IMR-90 (cell line): ENCODE results near the gene COIL. TPM values are rescaled to one million over a fixed set of nuclear protein-coding genes. Genes with fewer than 3 reads are reported as not detected.
A peak's percentile ranks its signal among the peaks of the same experiment; 100 is the strongest.

Experiments
- ATAC-seq: fragments of 200-7000 bp; cut with Tn5 transposase; 2 replicates; pipeline ENCODE4 v1.9.1; 2020; ENCODE audit warnings: low read depth, mild to moderate bottlenecking, moderate library complexity
- BruUV-seq: library from RNA; stranded (reverse); fragments of 400-500 nt; replicated peaks from 2 replicates; lab custom pipeline; 2021; lab: Mats Ljungman, UMichigan
- CTCF ChIA-PET: fragments of 300-600 bp; formaldehyde crosslinking; extraction: SDS; loops from one replicate; lab custom pipeline; 2021; ENCODE audit warnings: antibody characterized with exemption; lab: Yijun Ruan, JAX
- POLR2A ChIA-PET: fragments of 300-600 bp; sonication (Branson Sonifier 250); formaldehyde crosslinking; loops from one replicate; lab custom pipeline; 2022; ENCODE audit warnings: antibody characterized with exemption; ENCODE audit not compliant: unreplicated experiment; lab: Charles Lee
- DNase-seq: peaks from one replicate; pipeline ENCODE4 v3.0.0; 2013
- H2AFZ ChIP-seq: replicated peaks from 2 replicates; pipeline ENCODE3; 2013; ENCODE audit warnings: low read length, mild to moderate bottlenecking; ENCODE audit not compliant: poor library complexity
- H2AK5ac ChIP-seq: 2 replicates; pipeline ENCODE4 v1.6.1; 2013; ENCODE audit warnings: low read depth, low read length, inconsistent platforms
- H2AK9ac ChIP-seq: replicated peaks from 2 replicates; pipeline ENCODE3; 2013; ENCODE audit warnings: mild to moderate bottlenecking, low read depth, low read length, moderate library complexity; ENCODE audit not compliant: poor library complexity
- H2BK120ac ChIP-seq: 2 replicates; pipeline ENCODE4 v1.6.1; 2013; ENCODE audit warnings: low read depth, low read length, inconsistent platforms
- H2BK15ac ChIP-seq: 3 replicates; pipeline ENCODE4 v1.6.1; 2013; ENCODE audit warnings: low read depth, low read length, inconsistent platforms
- H2BK20ac ChIP-seq: 2 replicates; pipeline ENCODE4 v1.6.1; 2013; ENCODE audit warnings: low read depth, mild to moderate bottlenecking, inconsistent platforms, low read length, moderate library complexity
- H2BK5ac ChIP-seq: 2 replicates; pipeline ENCODE4 v1.6.1; 2013; ENCODE audit warnings: mild to moderate bottlenecking, low read depth, low read length, inconsistent platforms; ENCODE audit not compliant: poor library complexity, severe bottlenecking
- H3K14ac ChIP-seq: replicated peaks from 2 replicates; pipeline ENCODE4 v1.6.1; 2013; ENCODE audit warnings: low read depth, low read length, inconsistent platforms
- H3K18ac ChIP-seq: 2 replicates; pipeline ENCODE4 v1.6.1; 2013; ENCODE audit warnings: low read depth, low read length, control low read depth
- H3K23ac ChIP-seq: 2 replicates; pipeline ENCODE4 v1.6.1; 2013; ENCODE audit warnings: low read depth, low read length, inconsistent platforms
- H3K27ac ChIP-seq: 2 replicates; pipeline ENCODE4 v1.5.1; 2013; ENCODE audit warnings: mild to moderate bottlenecking, control low read depth, low read length; ENCODE audit not compliant: insufficient read depth
- H3K27me3 ChIP-seq: 2 replicates; pipeline ENCODE4 v1.6.1; 2013; ENCODE audit warnings: low read length; ENCODE audit not compliant: control insufficient read depth, insufficient read depth
- H3K36me3 ChIP-seq: 2 replicates; pipeline ENCODE4 v1.6.1; 2013; ENCODE audit warnings: low read length, mixed read lengths; ENCODE audit not compliant: control insufficient read depth, insufficient read depth
- H3K4ac ChIP-seq: 2 replicates; pipeline ENCODE4 v1.6.1; 2013; ENCODE audit warnings: low read depth, low read length, inconsistent platforms
- H3K4me1 ChIP-seq: 2 replicates; pipeline ENCODE4 v1.6.1; 2013; ENCODE audit warnings: low read length, mixed read lengths; ENCODE audit not compliant: control insufficient read depth, insufficient read depth
- H3K4me2 ChIP-seq: 2 replicates; pipeline ENCODE4 v1.6.1; 2013; ENCODE audit warnings: low read depth, mild to moderate bottlenecking, control low read depth, low read length, moderate library complexity
- H3K4me3 ChIP-seq: 2 replicates; pipeline ENCODE4 v1.5.1; 2013; ENCODE audit warnings: low read depth, mild to moderate bottlenecking, control low read depth, low read length, moderate library complexity; ENCODE audit not compliant: insufficient read depth
- H3K56ac ChIP-seq: 2 replicates; pipeline ENCODE4 v1.6.1; 2013; ENCODE audit warnings: low read length, inconsistent platforms; ENCODE audit not compliant: insufficient read depth; ENCODE audit errors: extremely low read depth
- H3K79me1 ChIP-seq, 2 experiments: 2 replicates each; pipeline ENCODE4 v1.6.1; 2013; ENCODE audit warnings: low read length in 2 of 2, inconsistent platforms in 1 of 2, low read depth in 1 of 2
- H3K9ac ChIP-seq: 2 replicates; pipeline ENCODE4 v1.6.1; 2013; ENCODE audit warnings: low read depth, low read length, control low read depth
- H3K9me1 ChIP-seq: 2 replicates; pipeline ENCODE4 v1.6.1; 2013; ENCODE audit warnings: low read length, inconsistent platforms; ENCODE audit not compliant: insufficient read depth
- H3K9me3 ChIP-seq: 2 replicates; pipeline ENCODE4 v1.6.1; 2013; ENCODE audit warnings: low read length; ENCODE audit not compliant: control insufficient read depth, insufficient read depth
- H4K20me1 ChIP-seq: 2 replicates; pipeline ENCODE4 v1.6.1; 2013; ENCODE audit warnings: low read length, inconsistent platforms; ENCODE audit not compliant: insufficient read depth
- H4K5ac ChIP-seq: 2 replicates; pipeline ENCODE4 v1.6.1; 2013; ENCODE audit warnings: mild to moderate bottlenecking, low read depth, low read length, control low read depth
- H4K8ac ChIP-seq, 2 experiments: 2 replicates each; pipeline ENCODE4 v1.6.1; 2013; ENCODE audit warnings: low read depth in 2 of 2, low read length in 2 of 2, control low read depth in 1 of 2, inconsistent platforms in 1 of 2
- H4K91ac ChIP-seq: 2 replicates; pipeline ENCODE4 v1.6.1; 2013; ENCODE audit warnings: low read depth, low read length, inconsistent platforms; ENCODE audit not compliant: insufficient read depth
- FOS ChIP-seq: fragments of 150-350 bp; IDR thresholded peaks from 2 replicates; pipeline ENCODE4 v1.6.1; 2016; ENCODE audit warnings: low read depth, low read length
- MXI1 ChIP-seq: IDR thresholded peaks from 2 replicates; pipeline ENCODE4 v1.6.1; 2012; ENCODE audit warnings: low read depth, mild to moderate bottlenecking, low read length, moderate library complexity, borderline replicate concordance
- WGBS, 2 experiments: methylation state at CpG; one replicate each; pipeline versions ENCODE4 v1.1.5 to v1.1.7; 2013; ENCODE audit warnings: missing lambda C conversion rate in 2 of 2; ENCODE audit not compliant: insufficient read length in 1 of 2; ENCODE audit errors: extremely low coverage in 2 of 2; 5-methylcytosine and 5-hydroxymethylcytosine counted together
- dilution Hi-C: fragments of 300-500 bp; cut with HindIII; formaldehyde crosslinking; loops from one replicate; pipeline ENCODE4 v1.14.3; 2018; ENCODE audit warnings: low sequenced_read_pairs; ENCODE audit not compliant: unreplicated experiment
- in situ Hi-C: fragments of 300-500 bp; cut with MboI; formaldehyde crosslinking; loops from 3 replicates; pipeline ENCODE4 v1.14.3; 2019; ENCODE audit warnings: low sequenced_read_pairs, inconsistent platforms, mixed read lengths
- intact Hi-C: fragments of 100-400 bp; cut with micrococcal nuclease; formaldehyde crosslinking; loops from 2 replicates; pipeline ENCODE4 v1.10.0; 2022
- polyA plus RNA-seq, 3 experiments: library from polyadenylated mRNA; depleted of rRNA; stranded (reverse); fragments of >200 nt; gene quantifications; 2 replicates each; pipeline ENCODE4 v1.2.3, GENCODE V29; 2012; ENCODE audit warnings: low replicate concordance in 1 of 3
- total RNA-seq: library from RNA; depleted of rRNA; stranded (reverse); fragments of >200 nt; gene quantifications from 2 replicates; pipeline ENCODE4 v1.2.3, GENCODE V29; 2012

Gene COIL
- total and polyA plus RNA-seq, 2 of the 4 experiments (the other 2 are of a cell fraction), result 5.2 to 13.3 TPM

DNA sequence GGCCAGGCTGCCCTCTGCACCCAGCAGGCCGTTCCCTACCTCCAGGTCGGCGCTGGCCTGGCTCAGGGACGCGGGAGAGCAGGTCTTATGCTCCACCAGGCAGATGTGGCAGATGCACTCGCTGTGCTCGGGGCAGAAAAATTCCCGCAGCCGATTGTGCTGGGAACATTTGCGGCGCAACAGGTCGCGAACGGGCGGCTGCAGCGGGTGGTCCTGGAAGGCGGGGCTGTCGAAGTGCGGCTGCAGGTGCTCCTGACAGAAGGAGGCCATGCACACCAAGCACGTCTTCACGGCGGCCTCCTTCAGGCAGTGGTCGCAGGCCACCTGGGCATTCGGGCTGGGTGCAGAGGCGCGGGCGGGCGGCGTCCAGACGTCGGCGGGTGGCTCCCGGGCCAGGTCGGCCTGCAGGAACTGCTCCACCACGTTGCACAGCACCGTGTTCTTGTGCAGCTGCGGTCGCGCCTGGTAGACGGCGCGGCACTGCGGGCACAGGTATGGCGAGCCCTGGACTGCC is 47.4 kb downstream of the COIL start:
- Histone ChIP-seq H2BK15ac (0 out of 3 replicates have a peak overlapping the region, but pooled peaks have one; percentile 84), H4K8ac (peak overlapping the region; percentile 37 to 97; a peak in 3 of 4 replicates), H3K56ac (peak overlapping the region; percentile 94), H3K4me3 (peak overlapping the region; percentile 92), H3K79me1 (peaks cover 32 to 59% of the 10 kb centered on the region in 2 experiments), H4K20me1 (peaks cover 37% of the 10 kb centered on the region), H3K14ac (peak overlapping the region; percentile 98), H2AK9ac (peak overlapping the region; percentile 93), H3K4ac (peak overlapping the region; percentile 95), H3K27ac (peak overlapping the region; percentile 93), H4K5ac (peak overlapping the region; percentile 53), H4K91ac (peak overlapping the region; percentile 95), H3K9me3 (no peaks in the 10 kb centered on the region), H3K27me3 (no peaks in the 10 kb centered on the region), H2AFZ (peak overlapping the region; percentile 98), H3K4me2 (peak overlapping the region; percentile 68), H3K9me1 (peaks cover 23% of the 10 kb centered on the region), H3K23ac (peak overlapping the region; percentile 96), H2BK120ac (peak overlapping the region; percentile 96), H2BK5ac (peak overlapping the region; percentile 93), H2AK5ac (peak overlapping the region; percentile 90), H3K9ac (peak overlapping the region; percentile 95), H3K4me1 (peaks cover 17% of the 10 kb centered on the region), H3K18ac (peak overlapping the region; percentile 58), H3K36me3 (peaks cover 2% of the 10 kb centered on the region), H2BK20ac (peak overlapping the region; percentile 76; the same call in 1 of the 2 replicates)
- 1% methylated on average over 28 of the region's 44 CpGs; no CpG with 5 or more reads in 1 of the 2 experiments for WGBS, 2 experiments
- CTCF ChIA-PET, result interaction anchor here (0.9 kb wide), 1 partner anchor 27 kb away, joined by 3 read pairs; no protein-coding TSS in a partner anchor
- dilution Hi-C loops (no loop called here), in situ Hi-C loops (no loop called here), intact Hi-C loops (no loop called here)
- 0 out of 2 replicates have a peak, but pooled peaks have one; percentile 42 for TF ChIP-seq MXI1
- no peak for TF ChIP-seq FOS
- TSS peak; percentile 74 for BruUV-seq
- ATAC-seq (peak; percentile 10), DNase-seq (no peak)
- POLR2A ChIA-PET, result interaction anchor here (0.6 to 1.0 kb wide), 4 partner anchors 73 to 518 kb away, joined by 3 to 6 read pairs (median 5); no protein-coding TSS in a partner anchor
